H9 (cell line): ENCODE measurements around the gene ST6GALNAC3. TPM values are rescaled to one million over a fixed set of nuclear protein-coding genes. Genes with fewer than 3 reads are reported as not detected.

Source experiments
- DNase-seq: peaks from one replicate; pipeline ENCODE4 v3.0.0-alpha.2; 2017
- H2AFZ ChIP-seq: one replicate; pipeline ENCODE4 v1.6.1; 2013; ENCODE audit warnings: mild to moderate bottlenecking, low read length, control low read depth, moderate library complexity
- H2AK5ac ChIP-seq: 2 replicates; pipeline ENCODE4 v1.6.1; 2013; ENCODE audit warnings: low read length, control low read depth, mixed read lengths; ENCODE audit not compliant: insufficient read length
- H2BK120ac ChIP-seq: one replicate; pipeline ENCODE4 v1.6.1; 2013; ENCODE audit warnings: low read depth, mild to moderate bottlenecking, low read length, control low read depth, inconsistent platforms; ENCODE audit not compliant: poor library complexity, severe bottlenecking
- H2BK12ac ChIP-seq: 2 replicates; pipeline ENCODE4 v1.6.1; 2013; ENCODE audit warnings: low read length, control low read depth, mixed read lengths, low read depth; ENCODE audit not compliant: insufficient read length
- H2BK15ac ChIP-seq: 2 replicates; pipeline ENCODE4 v1.6.1; 2013; ENCODE audit warnings: low read depth, low read length, control low read depth
- H2BK20ac ChIP-seq: one replicate; pipeline ENCODE4 v1.6.1; 2013; ENCODE audit warnings: low read depth, mild to moderate bottlenecking, low read length, control low read depth, inconsistent platforms; ENCODE audit not compliant: poor library complexity, severe bottlenecking
- H2BK5ac ChIP-seq: 2 replicates; pipeline ENCODE4 v1.6.1; 2013; ENCODE audit warnings: low read length, control low read depth, mixed read lengths; ENCODE audit not compliant: insufficient read length
- H3K14ac ChIP-seq: 2 replicates; pipeline ENCODE4 v1.6.1; 2013; ENCODE audit warnings: low read length, control low read depth; ENCODE audit not compliant: insufficient read depth
- H3K18ac ChIP-seq: 2 replicates; pipeline ENCODE4 v1.6.1; 2013; ENCODE audit warnings: low read depth, mild to moderate bottlenecking, mixed read lengths, low read length, control low read depth; ENCODE audit not compliant: insufficient read length
- H3K23ac ChIP-seq: 2 replicates; pipeline ENCODE4 v1.6.1; 2013; ENCODE audit warnings: low read length, control low read depth, mixed read lengths, low read depth; ENCODE audit not compliant: insufficient read length
- H3K23me2 ChIP-seq: 2 replicates; pipeline ENCODE4 v1.6.1; 2013; ENCODE audit warnings: low read depth, mild to moderate bottlenecking, mixed read lengths, low read length, control low read depth; ENCODE audit not compliant: insufficient read length, poor library complexity, severe bottlenecking
- H3K27ac ChIP-seq: 2 replicates; pipeline ENCODE4 v1.5.1; 2013; ENCODE audit warnings: low read length, control low read depth, mixed read lengths, low read depth; ENCODE audit not compliant: insufficient read length
- H3K27me3 ChIP-seq: 2 replicates; pipeline ENCODE4 v1.6.1; 2013; ENCODE audit warnings: low read length, control low read depth, inconsistent platforms; ENCODE audit not compliant: insufficient read depth
- H3K4ac ChIP-seq: 2 replicates; pipeline ENCODE4 v1.6.1; 2013; ENCODE audit warnings: low read depth, mild to moderate bottlenecking, control low read depth, inconsistent platforms, low read length, moderate library complexity
- H3K4me1 ChIP-seq: 2 replicates; pipeline ENCODE4 v1.6.1; 2013; ENCODE audit warnings: low read length, control low read depth, inconsistent platforms; ENCODE audit not compliant: insufficient read depth
- H3K4me2 ChIP-seq: 2 replicates; pipeline ENCODE4 v1.6.1; 2013; ENCODE audit warnings: low read length, control low read depth, mixed read lengths; ENCODE audit not compliant: insufficient read length, insufficient read depth
- H3K56ac ChIP-seq: 2 replicates; pipeline ENCODE4 v1.6.1; 2013; ENCODE audit warnings: low read depth, mild to moderate bottlenecking, mixed read lengths, low read length, control low read depth; ENCODE audit not compliant: insufficient read length
- H3K79me1 ChIP-seq: 2 replicates; pipeline ENCODE4 v1.6.1; 2013; ENCODE audit warnings: low read depth, mild to moderate bottlenecking, moderate library complexity, low read length, control low read depth, inconsistent platforms; ENCODE audit not compliant: insufficient read depth, poor library complexity, severe bottlenecking
- H3K79me2 ChIP-seq: 2 replicates; pipeline ENCODE4 v1.6.1; 2013; ENCODE audit warnings: low read length, control low read depth, inconsistent platforms; ENCODE audit not compliant: insufficient read depth
- H3K9ac ChIP-seq: 2 replicates; pipeline ENCODE4 v1.6.1; 2013; ENCODE audit warnings: low read length, control low read depth, mixed read lengths; ENCODE audit not compliant: insufficient read length; ENCODE audit errors: extremely low read depth
- H3K9me3 ChIP-seq: one replicate; pipeline ENCODE4 v1.6.1; 2013; ENCODE audit warnings: low read depth, low read length, inconsistent platforms; ENCODE audit not compliant: control insufficient read depth
- H3T11ph ChIP-seq: one replicate; pipeline ENCODE4 v1.6.1; 2013; ENCODE audit warnings: mild to moderate bottlenecking, low read length, control low read depth, inconsistent platforms
- H4K20me1 ChIP-seq: one replicate; pipeline ENCODE4 v1.6.1; 2013; ENCODE audit not compliant: control insufficient read depth, insufficient read length, insufficient read depth
- H4K5ac ChIP-seq: 2 replicates; pipeline ENCODE4 v1.6.1; 2013; ENCODE audit warnings: low read depth, mild to moderate bottlenecking, mixed read lengths, low read length, control low read depth; ENCODE audit not compliant: insufficient read length
- H4K8ac ChIP-seq: replicated peaks from 2 replicates; pipeline ENCODE4 v1.6.1; 2013; ENCODE audit warnings: low read length, control low read depth, mixed read lengths, low read depth; ENCODE audit not compliant: insufficient read length
- H4K91ac ChIP-seq: 2 replicates; pipeline ENCODE4 v1.6.1; 2013; ENCODE audit warnings: low read depth, mild to moderate bottlenecking, moderate library complexity, mixed read lengths, low read length, control low read depth; ENCODE audit not compliant: insufficient read length
- H3K27ac Mint-ChIP-seq, 3 experiments: 2 replicates in 2 of 3; 3 replicates in 1 of 3; pipeline ENCODE4 v1.8.0; 2020 to 2021; ENCODE audit warnings: mixed read lengths in 3 of 3, mild to moderate bottlenecking in 1 of 3, moderate library complexity in 1 of 3
- H3K27me3 Mint-ChIP-seq: 2 replicates; pipeline ENCODE4 v1.8.0; 2021; ENCODE audit warnings: low read depth, mild to moderate bottlenecking, moderate library complexity, mixed read lengths
- H3K36me3 Mint-ChIP-seq, 3 experiments: 2 replicates in 2 of 3; 3 replicates in 1 of 3; pipeline ENCODE4 v1.8.0; 2020 to 2021; ENCODE audit warnings: low read depth in 3 of 3, mixed read lengths in 3 of 3; ENCODE audit not compliant: insufficient read depth in 1 of 3
- H3K4me1 Mint-ChIP-seq, 2 experiments: 2 replicates each; pipeline ENCODE4 v1.8.0; 2020; ENCODE audit warnings: mixed read lengths in 2 of 2
- H3K4me3 Mint-ChIP-seq, 2 experiments: 2 replicates in 1 of 2; 3 replicates in 1 of 2; pipeline ENCODE4 v1.8.0; 2020 to 2021; ENCODE audit warnings: mild to moderate bottlenecking in 2 of 2, mixed read lengths in 2 of 2, moderate library complexity in 1 of 2
- H3K9me3 Mint-ChIP-seq, 2 experiments: 2 replicates in 1 of 2; 3 replicates in 1 of 2; pipeline ENCODE4 v1.8.0; 2020; ENCODE audit warnings: mild to moderate bottlenecking in 2 of 2, mixed read lengths in 2 of 2, moderate library complexity in 1 of 2
- WGBS: extraction: QIAGEN DNeasy Blood & Tissue Kit; methylation state at CpG from one replicate; pipeline ENCODE4 v1.1.7; 2013; ENCODE audit warnings: missing lambda C conversion rate, low lambda C conversion rate, mixed read lengths; ENCODE audit not compliant: insufficient read length; ENCODE audit errors: extremely low coverage; 5-methylcytosine and 5-hydroxymethylcytosine counted together
- total RNA-seq: library from RNA; stranded (reverse); gene quantifications from 2 replicates; pipeline ENCODE4 v1.2.1, GENCODE V29; 2021
- TF ChIP-seq, protein P1 (sequence below): fragments of 200-600 bp; sonication (generic); conservative IDR thresholded peaks from 3 replicates; pipeline ENCODE4 v1.8.0; 2021; ENCODE audit warnings: antibody characterized with exemption, mild to moderate bottlenecking

The ST6GALNAC3 gene
- total RNA-seq, 1 experiment from 2014 or later: 11.2 TPM

DNA sequence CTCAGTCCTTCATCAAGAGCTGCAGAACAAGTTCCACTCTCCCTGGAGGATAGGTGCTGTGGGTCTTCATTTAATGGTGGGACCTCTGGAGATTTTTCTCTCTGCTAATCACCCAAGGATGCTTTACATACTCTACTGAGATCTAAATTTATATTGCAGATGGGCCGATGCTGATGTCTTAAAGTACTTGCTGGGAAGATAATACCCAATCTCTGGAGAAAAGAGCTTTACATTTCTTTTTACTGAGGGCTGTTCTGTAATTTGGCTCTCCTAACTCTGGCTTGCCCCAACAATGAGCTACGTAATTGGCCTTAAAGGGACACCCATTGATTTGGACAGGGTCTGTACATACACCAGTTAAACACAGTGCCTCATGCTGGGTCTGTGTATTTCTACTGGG, 86.9 kb downstream of the ST6GALNAC3 start:
- Histone ChIP-seq H2BK12ac (no peak overlapping the region), H3K27me3 (no peaks in the 10 kb centered on the region), H3K79me2 (no peaks in the 10 kb centered on the region), H3K27ac (no peak overlapping the region), H2BK20ac (no peak overlapping the region), H4K91ac (no peak overlapping the region), H3K23ac (no peak overlapping the region), H2AK5ac (no peak overlapping the region), H3K4ac (no peak overlapping the region), H4K20me1 (no peaks in the 10 kb centered on the region), H3K4me1 (no peaks in the 10 kb centered on the region; the same call in 1 of the 2 replicates), H3K56ac (no peak overlapping the region), H3K9me3 (no peaks in the 10 kb centered on the region), H2BK15ac (no peak overlapping the region), H3K14ac (no peak overlapping the region), H4K8ac (no peak overlapping the region), H3K4me2 (no peak overlapping the region), H4K5ac (no peak overlapping the region), H3K23me2 (no peaks in the 10 kb centered on the region), H3K18ac (no peak overlapping the region), H2AFZ (no peak overlapping the region), H2BK120ac (no peak overlapping the region), H3K9ac (no peak overlapping the region), H3T11ph (no peak overlapping the region), H2BK5ac (no peak overlapping the region), H3K79me1 (no peaks in the 10 kb centered on the region)
- peaks cover 4 to 11% of the 10 kb centered on the region in 2 experiments for H3K4me1 Mint-ChIP-seq
- TF ChIP-seq, protein P1, sequence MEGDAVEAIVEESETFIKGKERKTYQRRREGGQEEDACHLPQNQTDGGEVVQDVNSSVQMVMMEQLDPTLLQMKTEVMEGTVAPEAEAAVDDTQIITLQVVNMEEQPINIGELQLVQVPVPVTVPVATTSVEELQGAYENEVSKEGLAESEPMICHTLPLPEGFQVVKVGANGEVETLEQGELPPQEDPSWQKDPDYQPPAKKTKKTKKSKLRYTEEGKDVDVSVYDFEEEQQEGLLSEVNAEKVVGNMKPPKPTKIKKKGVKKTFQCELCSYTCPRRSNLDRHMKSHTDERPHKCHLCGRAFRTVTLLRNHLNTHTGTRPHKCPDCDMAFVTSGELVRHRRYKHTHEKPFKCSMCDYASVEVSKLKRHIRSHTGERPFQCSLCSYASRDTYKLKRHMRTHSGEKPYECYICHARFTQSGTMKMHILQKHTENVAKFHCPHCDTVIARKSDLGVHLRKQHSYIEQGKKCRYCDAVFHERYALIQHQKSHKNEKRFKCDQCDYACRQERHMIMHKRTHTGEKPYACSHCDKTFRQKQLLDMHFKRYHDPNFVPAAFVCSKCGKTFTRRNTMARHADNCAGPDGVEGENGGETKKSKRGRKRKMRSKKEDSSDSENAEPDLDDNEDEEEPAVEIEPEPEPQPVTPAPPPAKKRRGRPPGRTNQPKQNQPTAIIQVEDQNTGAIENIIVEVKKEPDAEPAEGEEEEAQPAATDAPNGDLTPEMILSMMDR: no peak
- no peaks in the 10 kb centered on the region; a peak in 1 of 5 replicates for H3K9me3 Mint-ChIP-seq
- WGBS: no CpG with 5 or more reads among the region's 2 CpGs
- H3K36me3 Mint-ChIP-seq: peaks cover 0 to 5% (median under 1%) of the 10 kb centered on the region in 3 experiments; a peak in 4 of 7 replicates
- DNase-seq: no peak
- no peaks in the 10 kb centered on the region for H3K27me3 Mint-ChIP-seq
- H3K4me3 Mint-ChIP-seq: no peak overlapping the region
- peak overlapping the region in 1 of 3 experiments; percentile 41; a peak in 2 of 7 replicates for H3K27ac Mint-ChIP-seq
